Fibroblast of lung (primary cell): ENCODE measurements around the gene MRPS24.

ENCODE experiments used
- CTCF ChIP-seq, 2 donors: IDR thresholded peaks in 1 of 2; conservative IDR thresholded peaks in 1 of 2; 1 replicate in 1 of 2; 2 replicates in 1 of 2; pipeline ENCODE4 v1.5.1; 2011 to 2012; ENCODE audit warnings: low read length in 2 of 2, control low read depth in 1 of 2, inconsistent platforms in 1 of 2, low read depth in 1 of 2, mild to moderate bottlenecking in 1 of 2
- EZH2 ChIP-seq: IDR thresholded peaks from 2 replicates; pipeline ENCODE4 v1.5.1; 2012; ENCODE audit warnings: low read length, control low read depth, mild to moderate bottlenecking; ENCODE audit errors: missing control alignments

DNA sequence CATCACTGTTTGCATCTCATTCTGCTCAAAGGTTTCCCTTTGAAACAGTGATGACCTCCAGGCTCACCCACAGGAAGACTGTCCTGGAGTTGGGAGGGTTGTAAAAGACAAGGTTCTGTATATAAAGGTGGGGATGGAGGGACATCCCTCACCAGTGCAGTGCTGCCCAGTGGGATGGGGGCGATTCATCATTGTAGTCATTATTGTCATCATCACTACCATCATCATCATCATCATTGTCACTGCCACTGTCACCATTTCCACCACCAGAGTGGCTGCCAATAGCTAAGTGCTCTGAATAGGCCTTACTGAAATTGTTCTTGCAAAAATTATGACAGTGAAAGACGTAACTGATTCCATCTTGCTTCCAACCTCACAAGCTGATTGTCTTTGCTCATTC is 24.7 kb downstream of the MRPS24 start:
- no peak for TF ChIP-seq CTCF (conservative IDR thresholded peaks at IDR 0.05 in 1 of 2, IDR thresholded peaks at IDR 0.05 in 1 of 2; ENCODE audit: low read depth in 1 of 2, low read length in 2 of 2)
- no peak for TF ChIP-seq EZH2
